IPS-18c (cell line): Measurements from ENCODE around the gene LAMC2.

Experiments
- H3K4me3 ChIP-seq: 2 replicates; pipeline ENCODE4 v1.7.0; 2013; ENCODE audit warnings: low read depth, mild to moderate bottlenecking, low read length, moderate library complexity; ENCODE audit not compliant: insufficient read depth
- H3K9me3 ChIP-seq: one replicate; pipeline ENCODE4 v1.6.1; 2013; ENCODE audit warnings: mild to moderate bottlenecking, low read length, moderate library complexity; ENCODE audit not compliant: control insufficient read depth, insufficient read depth

LAMC2 gene

GRCh38 chr1:183283286-183283685 lies 97.2 kb downstream of the LAMC2 start:
- Histone ChIP-seq H3K4me3 (no peak overlapping the region), H3K9me3 (no peaks in the 10 kb centered on the region)

GRCh38 chr1:183284086-183284485 lies 98.0 kb downstream of the LAMC2 start:
- H3K9me3 ChIP-seq, result no peaks in the 10 kb centered on the region

GRCh38 chr1:183285256-183285655 lies 99.2 kb downstream of the LAMC2 start:
- Histone ChIP-seq H3K4me3 (no peak overlapping the region), H3K9me3 (no peaks in the 10 kb centered on the region)

More at GRCh38 chr1:183284086-183284485, 98.0 kb downstream of the LAMC2 start:
- H3K4me3 ChIP-seq, result no peak overlapping the region

GRCh38 chr1:183285746-183286145 lies 99.7 kb downstream of the LAMC2 start:
- no peak overlapping the region for H3K4me3 ChIP-seq
- H3K9me3 ChIP-seq, result no peaks in the 10 kb centered on the region

GRCh38 chr1:183287191-183287675 lies 101.2 kb downstream of the LAMC2 start:
- no peaks in the 10 kb centered on the region for H3K9me3 ChIP-seq
- no peak overlapping the region for H3K4me3 ChIP-seq

GRCh38 chr1:183288583-183288982 lies 102.5 kb downstream of the LAMC2 start:
- H3K9me3 ChIP-seq, result no peaks in the 10 kb centered on the region
- no peak overlapping the region for H3K4me3 ChIP-seq

GRCh38 chr1:183289051-183289496 lies 103.0 kb downstream of the LAMC2 start:
- H3K9me3 ChIP-seq, result no peaks in the 10 kb centered on the region

GRCh38 chr1:183290628-183291027 lies 104.6 kb downstream of the LAMC2 start:
- Histone ChIP-seq H3K9me3 (no peaks in the 10 kb centered on the region), H3K4me3 (no peak overlapping the region)

More at GRCh38 chr1:183289051-183289496, 103.0 kb downstream of the LAMC2 start:
- H3K4me3 ChIP-seq, result no peak overlapping the region

- H3K4me3 ChIP-seq, result no peak overlapping the region
Measured at GRCh38 chr1:183291216-183291762, 105.2 kb downstream of the LAMC2 start.

GRCh38 chr1:183291802-183292514 lies 105.9 kb downstream of the LAMC2 start:
- H3K4me3 ChIP-seq, result no peak overlapping the region
- H3K9me3 ChIP-seq, result no peaks in the 10 kb centered on the region

More at GRCh38 chr1:183291216-183291762, 105.2 kb downstream of the LAMC2 start:
- H3K9me3 ChIP-seq, result no peaks in the 10 kb centered on the region

- Histone ChIP-seq H3K9me3 (no peaks in the 10 kb centered on the region), H3K4me3 (no peak overlapping the region)
Measured at GRCh38 chr1:183293241-183293640, 107.2 kb downstream of the LAMC2 start.

GRCh38 chr1:183293876-183294275 lies 107.8 kb downstream of the LAMC2 start:
- Histone ChIP-seq H3K9me3 (no peaks in the 10 kb centered on the region), H3K4me3 (no peak overlapping the region)
